Gastrocnemius medialis (tissue), 4 donors: ENCODE measurements around the gene SLC12A7.

Source experiments
- POLR2A ChIP-seq, 2 donors: fragments of 450-650 bp; IDR thresholded peaks; one replicate each; pipeline ENCODE4 v1.6.1; 2017; ENCODE audit warnings: antibody characterized with exemption in 2 of 2, mild to moderate bottlenecking in 2 of 2, moderate library complexity in 2 of 2
- TF ChIP-seq, protein P1 (sequence below), 5 experiments: fragments of 450-650 bp in 3 of 5; fragments of 200-600 bp in 2 of 5; sonication (generic) in 2 of 5; IDR thresholded peaks in 4 of 5; conservative IDR thresholded peaks in 1 of 5; 1 replicate in 4 of 5; 2 replicates in 1 of 5; pipeline ENCODE4 v1.5.1; 2016 to 2019; ENCODE audit warnings: antibody characterized with exemption in 5 of 5, mild to moderate bottlenecking in 3 of 5, moderate library complexity in 3 of 5

DNA sequence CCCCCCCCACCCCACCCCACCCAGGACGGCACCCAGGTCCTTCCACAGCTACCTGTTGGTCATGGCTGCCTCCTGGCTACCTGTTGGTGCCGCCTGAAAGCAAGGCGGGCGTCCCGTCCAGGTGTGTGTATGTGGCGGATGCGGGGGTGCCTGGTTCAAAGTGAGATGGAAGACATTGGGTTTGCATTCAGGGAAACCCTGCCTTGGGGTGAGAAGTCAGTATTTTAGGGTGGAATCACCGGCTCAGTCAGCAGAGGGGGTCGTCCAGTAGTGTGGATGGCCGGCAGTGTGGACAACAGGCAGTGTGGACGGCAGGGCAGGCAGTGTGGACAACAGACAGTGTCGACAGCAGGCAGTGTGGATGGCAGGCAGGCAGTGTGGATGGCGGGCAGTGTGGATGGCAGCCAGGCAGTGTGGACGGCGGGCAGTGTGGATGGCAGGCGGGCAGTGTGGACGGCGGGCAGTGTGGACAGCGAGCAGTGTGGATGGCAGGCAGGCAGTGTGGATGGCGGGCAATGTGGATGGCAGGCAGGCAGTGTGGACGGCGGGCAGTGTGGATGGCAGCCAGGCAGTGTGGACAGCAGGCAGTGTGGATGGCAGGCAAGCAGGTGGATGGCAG, 75.2 kb downstream of the SLC12A7 start:
- TF ChIP-seq, protein P1, sequence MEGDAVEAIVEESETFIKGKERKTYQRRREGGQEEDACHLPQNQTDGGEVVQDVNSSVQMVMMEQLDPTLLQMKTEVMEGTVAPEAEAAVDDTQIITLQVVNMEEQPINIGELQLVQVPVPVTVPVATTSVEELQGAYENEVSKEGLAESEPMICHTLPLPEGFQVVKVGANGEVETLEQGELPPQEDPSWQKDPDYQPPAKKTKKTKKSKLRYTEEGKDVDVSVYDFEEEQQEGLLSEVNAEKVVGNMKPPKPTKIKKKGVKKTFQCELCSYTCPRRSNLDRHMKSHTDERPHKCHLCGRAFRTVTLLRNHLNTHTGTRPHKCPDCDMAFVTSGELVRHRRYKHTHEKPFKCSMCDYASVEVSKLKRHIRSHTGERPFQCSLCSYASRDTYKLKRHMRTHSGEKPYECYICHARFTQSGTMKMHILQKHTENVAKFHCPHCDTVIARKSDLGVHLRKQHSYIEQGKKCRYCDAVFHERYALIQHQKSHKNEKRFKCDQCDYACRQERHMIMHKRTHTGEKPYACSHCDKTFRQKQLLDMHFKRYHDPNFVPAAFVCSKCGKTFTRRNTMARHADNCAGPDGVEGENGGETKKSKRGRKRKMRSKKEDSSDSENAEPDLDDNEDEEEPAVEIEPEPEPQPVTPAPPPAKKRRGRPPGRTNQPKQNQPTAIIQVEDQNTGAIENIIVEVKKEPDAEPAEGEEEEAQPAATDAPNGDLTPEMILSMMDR (IDR thresholded peaks at IDR 0.05 in 4 of 5, conservative IDR thresholded peaks at IDR 0.05 in 1 of 5), result no peak
- TF ChIP-seq POLR2A (IDR thresholded peaks at IDR 0.05), result no peak
